Muscle of arm (tissue), 14 donors: ENCODE results near the gene LDHB. TPM values are rescaled to one million over a fixed set of nuclear protein-coding genes. Genes with fewer than 3 reads are reported as not detected.

ENCODE experiments used
- DNase-seq: peaks from one replicate; pipeline ENCODE4 v3.0.0-alpha.2; 2013
- long read RNA-seq, 11 donors: transcript quantifications; one replicate each; lab custom pipeline, GENCODE V29; 2026
- polyA plus RNA-seq, 12 donors: library from polyadenylated mRNA; unstranded; fragments of 120-200 nt; gene quantifications; one replicate each; pipeline ENCODE4 v1.2.1, GENCODE V29; 2013; ENCODE audit not compliant: insufficient read length in 12 of 12

LDHB gene
- 100 to 1,000 TPM in 11 of 12 donors, not detected in 1; 367 to 867 (median 742) TPM for polyA plus RNA-seq
- long read RNA-seq, donor 1, transcript LDHB-209 (2 exons, 672 nt) = minor isoform, 16 of 319 reads
- long read RNA-seq, donor 1, transcript LDHB-201 (8 exons, 1,303 nt) = major isoform, 213 of 319 reads
- long read RNA-seq, donor 1, transcript LDHB-206 (3 exons, 678 nt) = minor isoform, 26 of 319 reads
- long read RNA-seq, donor 1, partial matches to known transcripts = 63 of 319 reads
- long read RNA-seq, donor 1, other reads (novel, unspliced or antisense) = 0 of 319 reads
- long read RNA-seq, donor 2, transcript LDHB-206 (3 exons, 678 nt) = minor isoform, 51 of 512 reads
- long read RNA-seq, donor 2, transcript LDHB-209 (2 exons, 672 nt) = minor isoform, 12 of 512 reads
- long read RNA-seq, donor 2, transcript LDHB-201 (8 exons, 1,303 nt) = major isoform, 355 of 512 reads
- long read RNA-seq, donor 2, partial matches to known transcripts = 84 of 512 reads
- long read RNA-seq, donor 2, other reads (novel, unspliced or antisense) = 6 of 512 reads
- long read RNA-seq, donor 3, transcript LDHB-201 (8 exons, 1,303 nt) = major isoform, 150 of 209 reads
- long read RNA-seq, donor 3, transcript LDHB-206 (3 exons, 678 nt) = minor isoform, 7 of 209 reads
- long read RNA-seq, donor 3, transcript LDHB-209 (2 exons, 672 nt) = minor isoform, 5 of 209 reads
- long read RNA-seq, donor 3, partial matches to known transcripts = 46 of 209 reads
- long read RNA-seq, donor 3, other reads (novel, unspliced or antisense) = 0 of 209 reads
- long read RNA-seq, donor 4, transcript LDHB-206 (3 exons, 678 nt) = minor isoform, 6 of 141 reads
- long read RNA-seq, donor 4, transcript LDHB-201 (8 exons, 1,303 nt) = major isoform, 108 of 141 reads
- long read RNA-seq, donor 4, partial matches to known transcripts = 22 of 141 reads
- long read RNA-seq, donor 4, other reads (novel, unspliced or antisense) = 0 of 141 reads
- long read RNA-seq, donor 5 = 0 reads
- long read RNA-seq, donor 6, transcript LDHB-201 (8 exons, 1,303 nt) = major isoform, 198 of 300 reads
- long read RNA-seq, donor 6, transcript LDHB-206 (3 exons, 678 nt) = minor isoform, 17 of 300 reads
- long read RNA-seq, donor 6, transcript LDHB-209 (2 exons, 672 nt) = minor isoform, 14 of 300 reads
- long read RNA-seq, donor 6, partial matches to known transcripts = 64 of 300 reads
- long read RNA-seq, donor 6, other reads (novel, unspliced or antisense) = 5 of 300 reads
- long read RNA-seq, donor 7, transcript LDHB-206 (3 exons, 678 nt) = minor isoform, 11 of 185 reads
- long read RNA-seq, donor 7, transcript LDHB-201 (8 exons, 1,303 nt) = major isoform, 144 of 185 reads
- long read RNA-seq, donor 7, transcript LDHB-209 (2 exons, 672 nt) = minor isoform, 8 of 185 reads
- long read RNA-seq, donor 7, partial matches to known transcripts = 20 of 185 reads
- long read RNA-seq, donor 7, other reads (novel, unspliced or antisense) = 0 of 185 reads
- long read RNA-seq, donor 8, transcript LDHB-206 (3 exons, 678 nt) = minor isoform, 21 of 488 reads
- long read RNA-seq, donor 8, transcript LDHB-209 (2 exons, 672 nt) = minor isoform, 11 of 488 reads
- long read RNA-seq, donor 8, transcript LDHB-201 (8 exons, 1,303 nt) = major isoform, 378 of 488 reads
- long read RNA-seq, donor 8, partial matches to known transcripts = 64 of 488 reads
- long read RNA-seq, donor 8, other reads (novel, unspliced or antisense) = 12 of 488 reads
- long read RNA-seq, donor 9, transcript LDHB-206 (3 exons, 678 nt) = minor isoform, 12 of 283 reads
- long read RNA-seq, donor 9, transcript LDHB-201 (8 exons, 1,303 nt) = major isoform, 219 of 283 reads
- long read RNA-seq, donor 9, transcript LDHB-209 (2 exons, 672 nt) = minor isoform, 12 of 283 reads
- long read RNA-seq, donor 9, partial matches to known transcripts = 39 of 283 reads
- long read RNA-seq, donor 9, other reads (novel, unspliced or antisense) = 0 of 283 reads
- long read RNA-seq, donor 10, transcript LDHB-206 (3 exons, 678 nt) = minor isoform, 13 of 299 reads
- long read RNA-seq, donor 10, transcript LDHB-201 (8 exons, 1,303 nt) = major isoform, 243 of 299 reads
- long read RNA-seq, donor 10, partial matches to known transcripts = 30 of 299 reads
- long read RNA-seq, donor 10, other reads (novel, unspliced or antisense) = 5 of 299 reads
- long read RNA-seq, donor 11, transcript LDHB-201 (8 exons, 1,303 nt) = major isoform, 322 of 564 reads
- long read RNA-seq, donor 11, transcript LDHB-206 (3 exons, 678 nt) = minor isoform, 32 of 564 reads
- long read RNA-seq, donor 11, transcript LDHB-209 (2 exons, 672 nt) = minor isoform, 10 of 564 reads
- long read RNA-seq, donor 11, partial matches to known transcripts = 191 of 564 reads
- long read RNA-seq, donor 11, other reads (novel, unspliced or antisense) = 5 of 564 reads

- peak; percentile 96 for DNase-seq
Observed at GRCh38 chr12:21657326-21658077, at the start of gene LDHB. LDHB (minus strand) TSS chr12:21657842; CDS start chr12:21654671, 3,171 bp downstream.

GRCh38 chr12:21704847-21705246, 47.2 kb upstream of the LDHB start:
- no peak for DNase-seq

- DNase-seq = no peak
Observed at GRCh38 chr12:21699851-21700250, 42.2 kb upstream of the LDHB start.

- peak; percentile 59 for DNase-seq
Observed at GRCh38 chr12:21697904-21698630, 40.4 kb upstream of the LDHB start.

GRCh38 chr12:21696625-21697024, 39.0 kb upstream of the LDHB start:
- DNase-seq = no peak

- peak; percentile 52 for DNase-seq
Observed at GRCh38 chr12:21695986-21696385, 38.3 kb upstream of the LDHB start.

- no peak for DNase-seq
Observed at GRCh38 chr12:21694660-21695059, 37.0 kb upstream of the LDHB start.

GRCh38 chr12:21691515-21691914, 33.9 kb upstream of the LDHB start:
- no peak for DNase-seq

- DNase-seq = no peak
Observed at GRCh38 chr12:21690704-21691368, 33.2 kb upstream of the LDHB start.

GRCh38 chr12:21683115-21683514, 25.5 kb upstream of the LDHB start:
- no peak for DNase-seq

- no peak for DNase-seq
Observed at GRCh38 chr12:21678959-21679358, 21.3 kb upstream of the LDHB start.

GRCh38 chr12:21677622-21678277, 20.1 kb upstream of the LDHB start:
- no peak for DNase-seq

GRCh38 chr12:21677204-21677603, 19.6 kb upstream of the LDHB start:
- no peak for DNase-seq

- DNase-seq = no peak
Observed at GRCh38 chr12:21676776-21677175, 19.1 kb upstream of the LDHB start.

GRCh38 chr12:21675641-21676040, 18.0 kb upstream of the LDHB start:
- no peak for DNase-seq

GRCh38 chr12:21675096-21675495, 17.5 kb upstream of the LDHB start:
- DNase-seq = no peak
